Left ventricle myocardium inferior (tissue), 1 donor: ENCODE results near the gene FAM89A. TPM values are rescaled to one million over a fixed set of nuclear protein-coding genes. Genes with fewer than 3 reads are reported as not detected.
A peak's percentile ranks its signal among the peaks of the same experiment; 100 is the strongest.

Source experiments
- DNase-seq: peaks from one replicate; pipeline ENCODE4 v3.0.0-alpha.2; 2020
- H3K27ac ChIP-seq: fragments of 200-600 bp; replicated peaks from 2 replicates; pipeline ENCODE4 v1.8.0; 2021
- H3K27me3 ChIP-seq: fragments of 200-600 bp; 2 replicates; pipeline ENCODE4 v1.8.0; 2021; ENCODE audit warnings: low read depth
- H3K36me3 ChIP-seq: fragments of 200-600 bp; 2 replicates; pipeline ENCODE4 v1.8.0; 2021
- H3K4me1 ChIP-seq: fragments of 200-600 bp; 2 replicates; pipeline ENCODE4 v1.8.0; 2021
- H3K4me3 ChIP-seq: fragments of 200-600 bp; 2 replicates; pipeline ENCODE4 v1.8.0; 2021; ENCODE audit warnings: mild to moderate bottlenecking, moderate library complexity
- H3K9me3 ChIP-seq: fragments of 200-600 bp; replicated peaks from 2 replicates; pipeline ENCODE4 v1.8.0; 2021
- CTCF ChIP-seq: fragments of 200-600 bp; IDR thresholded peaks from 2 replicates; pipeline ENCODE4 v1.8.0; 2021; ENCODE audit warnings: antibody characterized with exemption, mild to moderate bottlenecking, borderline replicate concordance
- intact Hi-C: fragments of 100-400 bp; cut with micrococcal nuclease; formaldehyde crosslinking; loops from one replicate; pipeline ENCODE4 v1.11.0; 2022
- total RNA-seq: library from RNA; stranded (reverse); fragmentation: NEBNext Ultra II Directional; extraction: Animal tissue kit (Norgen Biotek cat#: 25700); gene quantifications from one replicate; pipeline ENCODE4 v1.2.1, GENCODE V29; 2021
- donor health status: DM: no; HTN: yes; CAD: no; lungs with severe emphysema.

The FAM89A gene
- total RNA-seq, 1 donor from 2014 or later = 6.5 TPM

GRCh38 chr1:231044588-231044987, 4.5 kb upstream of the FAM89A start:
- H3K27ac ChIP-seq = no peak overlapping the region
- no peaks in the 10 kb centered on the region for H3K36me3 ChIP-seq
- peaks cover 18% of the 10 kb centered on the region for H3K9me3 ChIP-seq
- H3K27me3 ChIP-seq = peaks cover 16% of the 10 kb centered on the region
- H3K4me1 ChIP-seq = peaks cover 12% of the 10 kb centered on the region
- no peak for TF ChIP-seq CTCF
- H3K4me3 ChIP-seq = no peak overlapping the region
- no peak for DNase-seq
- intact Hi-C loops = no loop called here

- intact Hi-C loops = no loop called here
- Histone ChIP-seq H3K9me3 (peaks cover 18% of the 10 kb centered on the region), H3K4me3 (no peak overlapping the region), H3K4me1 (peaks cover 27% of the 10 kb centered on the region), H3K27me3 (peaks cover 29% of the 10 kb centered on the region), H3K36me3 (no peaks in the 10 kb centered on the region), H3K27ac (no peak overlapping the region)
- TF ChIP-seq CTCF = no peak
- no peak for DNase-seq
Measured at GRCh38 chr1:231041719-231042261, 1.7 kb upstream of the FAM89A start.

- H3K4me1 ChIP-seq = peaks cover 30% of the 10 kb centered on the region
- H3K27ac ChIP-seq = peak overlapping the region; percentile 83
- no peak for TF ChIP-seq CTCF
- peaks cover 18% of the 10 kb centered on the region for H3K9me3 ChIP-seq
- peak overlapping the region; percentile 81 for H3K4me3 ChIP-seq
- intact Hi-C loops = no loop called here
- peaks cover 33% of the 10 kb centered on the region for H3K27me3 ChIP-seq
- DNase-seq = no peak
- no peaks in the 10 kb centered on the region for H3K36me3 ChIP-seq
Measured at GRCh38 chr1:231040800-231041718, 1.0 kb upstream of the FAM89A start.

- intact Hi-C loops = no loop called here
- peaks cover 9% of the 10 kb centered on the region for H3K9me3 ChIP-seq
- no peaks in the 10 kb centered on the region for H3K36me3 ChIP-seq
- peak; percentile 20 for DNase-seq
- H3K4me3 ChIP-seq = peak overlapping the region; percentile 81
- H3K27ac ChIP-seq = peak overlapping the region; percentile 83
- peaks cover 30% of the 10 kb centered on the region for H3K4me1 ChIP-seq
- peaks cover 33% of the 10 kb centered on the region for H3K27me3 ChIP-seq
- TF ChIP-seq CTCF = no peak
Measured at GRCh38 chr1:231039161-231040018, 664 bp downstream of the FAM89A start.
